ENCODE data around the gene OR1L4.

OR1L4 gene, protein sequence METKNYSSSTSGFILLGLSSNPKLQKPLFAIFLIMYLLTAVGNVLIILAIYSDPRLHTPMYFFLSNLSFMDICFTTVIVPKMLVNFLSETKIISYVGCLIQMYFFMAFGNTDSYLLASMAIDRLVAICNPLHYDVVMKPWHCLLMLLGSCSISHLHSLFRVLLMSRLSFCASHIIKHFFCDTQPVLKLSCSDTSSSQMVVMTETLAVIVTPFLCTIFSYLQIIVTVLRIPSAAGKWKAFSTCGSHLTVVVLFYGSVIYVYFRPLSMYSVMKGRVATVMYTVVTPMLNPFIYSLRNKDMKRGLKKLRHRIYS

DNA sequence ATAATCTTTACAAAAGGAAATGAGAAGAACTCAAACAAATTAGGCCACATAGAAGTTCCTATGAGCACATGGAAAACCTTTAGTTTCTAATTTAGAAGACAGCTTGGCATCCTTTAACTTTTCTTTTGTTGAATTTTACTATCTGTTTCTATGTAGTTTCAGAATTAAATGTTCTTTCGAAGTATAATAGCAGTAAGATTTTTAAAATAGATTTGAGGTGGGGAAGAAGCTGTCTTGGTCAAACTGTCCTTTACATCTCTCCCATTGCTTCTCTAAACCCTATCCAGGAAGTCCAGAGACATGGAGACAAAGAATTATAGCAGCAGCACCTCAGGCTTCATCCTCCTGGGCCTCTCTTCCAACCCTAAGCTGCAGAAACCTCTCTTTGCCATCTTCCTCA, at the start of gene OR1L4:
Gene OR1L4, plus strand, starts transcription at position 301 of the 400 bp plus-strand sequence. Its CDS starts 0 bp downstream, at position 301.
- DNase-seq = no peak

DNA sequence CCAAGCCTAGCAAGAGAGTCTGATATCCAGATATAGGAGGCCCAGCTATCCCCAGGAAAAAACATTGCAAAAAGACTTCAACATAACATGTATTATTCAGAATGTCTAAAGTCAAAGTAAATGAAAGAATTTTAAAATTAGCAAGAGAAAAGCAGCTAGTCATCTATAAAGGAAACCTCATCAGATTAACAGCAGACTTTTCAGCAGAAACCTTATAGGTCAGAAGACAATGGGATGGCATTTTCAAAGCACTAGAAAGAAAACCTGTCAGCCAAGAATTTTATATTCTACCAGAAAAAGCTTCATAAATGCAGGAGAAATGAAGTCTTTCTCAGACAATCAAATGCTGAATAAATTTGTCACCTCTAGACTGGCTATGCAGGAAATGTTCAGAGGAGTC, 38.9 kb upstream of the OR1L4 start:
- DNase-seq = no peak

DNA sequence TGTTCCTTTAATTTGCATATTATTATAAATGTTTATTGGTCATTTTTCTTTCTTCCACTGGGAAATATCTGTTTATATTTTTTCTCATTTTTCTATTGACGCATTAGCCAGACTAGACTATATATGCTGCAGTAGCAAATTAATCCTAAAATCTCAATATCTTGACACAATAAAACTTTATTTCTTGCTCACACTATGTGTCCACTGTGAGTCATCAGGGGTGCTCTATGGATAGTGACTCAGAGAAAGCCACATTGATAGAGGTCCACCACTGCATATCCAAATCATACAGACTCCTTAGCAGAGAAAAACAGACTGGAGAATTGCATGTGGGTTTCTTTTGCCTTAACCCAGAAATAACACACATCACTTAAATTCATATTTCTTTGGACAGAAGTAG, 28.1 kb upstream of the OR1L4 start:
- no peak for DNase-seq

DNA sequence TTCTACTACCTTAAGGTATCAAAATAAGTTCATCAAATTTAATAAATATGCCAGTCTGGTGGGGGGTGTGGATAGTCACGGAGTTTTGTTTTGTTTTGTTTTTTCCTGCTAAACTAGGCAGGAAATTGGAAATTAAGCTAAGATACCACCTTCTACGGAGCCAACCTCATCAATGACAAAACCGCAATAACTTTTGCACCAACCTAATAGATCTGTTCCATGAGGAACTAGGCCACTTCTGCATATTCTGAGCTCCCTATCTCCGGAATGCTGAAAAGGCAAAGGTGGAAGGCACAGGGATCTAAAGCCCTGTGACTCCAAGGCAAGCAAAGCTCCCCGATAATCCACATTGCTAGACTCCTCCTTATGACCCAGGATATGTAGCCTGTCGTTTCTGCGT, 5.8 kb upstream of the OR1L4 start:
- DNase-seq = no peak

DNA sequence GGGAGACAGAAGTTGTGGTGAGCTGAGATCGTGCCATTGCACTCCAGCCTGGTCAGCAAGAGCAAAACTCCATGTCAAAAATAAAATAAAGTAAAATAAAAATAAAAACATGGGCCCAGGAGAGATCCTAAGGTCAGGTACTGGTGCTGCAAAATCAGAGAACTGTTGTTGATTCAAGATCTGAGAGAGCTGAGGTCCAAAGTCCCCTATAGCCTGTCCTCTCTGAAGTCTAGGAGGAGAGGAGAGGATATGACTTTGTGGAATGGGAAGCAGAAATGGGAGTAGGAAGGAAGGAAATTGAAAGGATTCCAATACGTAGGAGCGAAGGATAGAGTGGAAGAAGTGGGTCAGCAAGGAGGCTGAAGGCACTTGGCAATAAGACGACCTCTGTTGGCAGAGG, 4.6 kb upstream of the OR1L4 start:
- no peak for DNase-seq

DNA sequence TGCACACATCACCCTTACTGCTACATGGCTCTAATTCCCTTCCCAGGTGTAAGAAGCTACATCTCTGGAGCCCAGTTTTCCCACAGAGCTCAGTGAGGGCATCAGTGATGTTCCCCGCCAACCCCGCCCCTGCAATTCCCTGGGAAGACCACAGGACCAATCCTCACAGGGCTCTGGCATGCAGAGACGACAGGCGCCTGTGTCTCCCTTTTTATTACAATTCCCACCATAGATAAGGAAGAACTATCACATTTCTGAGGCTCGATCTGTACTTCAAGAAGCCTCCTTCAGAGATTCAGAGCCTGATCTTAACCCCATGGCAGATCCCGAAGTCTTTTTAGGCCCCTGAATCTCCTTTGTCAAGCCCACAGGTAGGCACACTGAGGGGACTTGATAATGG, 18.2 kb downstream of the OR1L4 start, which contains the start of gene OR1L6:
Gene OR1L6, plus strand, starts transcription at position 301 of the 400 bp plus-strand sequence. CDS start 7,545 bp downstream, outside the sequence.
- DNase-seq = no peak

DNA sequence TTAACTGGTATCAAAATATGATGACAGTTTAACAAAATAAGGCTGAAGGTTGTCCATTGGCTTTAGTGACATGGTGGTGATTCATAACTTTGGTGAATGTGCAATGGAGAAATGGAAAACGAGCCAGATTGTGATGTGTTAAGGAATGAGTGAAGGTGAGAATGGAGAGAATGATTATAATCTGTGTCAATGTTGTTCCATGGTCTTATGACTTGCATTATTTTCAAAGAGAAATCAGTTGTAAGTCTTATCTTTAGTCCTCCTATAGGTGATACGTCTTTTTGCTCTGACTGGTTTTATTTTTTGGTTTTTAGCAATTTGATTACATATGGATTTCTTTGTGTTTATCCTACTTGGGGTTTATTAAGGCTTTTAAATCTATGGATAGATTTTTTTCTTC, 31.0 kb downstream of the OR1L4 start:
- DNase-seq = no peak

DNA sequence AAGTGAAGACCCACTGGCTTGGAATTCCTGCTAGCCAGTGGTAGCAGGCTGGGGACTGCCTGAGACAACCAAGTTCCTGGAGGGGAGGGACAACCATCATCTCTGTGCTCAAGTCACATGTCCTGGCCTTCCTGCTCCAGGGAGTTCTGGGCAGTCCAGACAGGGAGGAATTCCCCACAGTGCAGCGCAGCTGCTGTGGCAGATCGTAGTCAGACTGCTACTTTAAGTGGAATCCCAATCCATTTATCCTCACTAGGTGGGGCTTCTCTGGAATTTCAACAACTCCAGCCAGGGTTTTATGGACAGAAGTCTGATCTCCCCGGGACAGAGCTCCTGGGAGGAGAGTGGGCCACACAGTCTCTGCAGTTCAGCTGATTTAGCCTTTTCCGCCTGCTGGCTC, 44.0 kb downstream of the OR1L4 start:
- DNase-seq = no peak

Data from CD4-positive, alpha-beta T cell treated with Interleukin-17A for 1 hour (primary cell).